ENCODE measurements around the gene SERINC5. TPM values are rescaled to one million over a fixed set of nuclear protein-coding genes. Genes with fewer than 3 reads are reported as not detected.

SERINC5 gene
- total and polyA plus RNA-seq, 2 donors (not counting 3 experiments of a cell fraction or from before 2014, with no cell fraction given), result 3.2 to 10.1 TPM

DNA sequence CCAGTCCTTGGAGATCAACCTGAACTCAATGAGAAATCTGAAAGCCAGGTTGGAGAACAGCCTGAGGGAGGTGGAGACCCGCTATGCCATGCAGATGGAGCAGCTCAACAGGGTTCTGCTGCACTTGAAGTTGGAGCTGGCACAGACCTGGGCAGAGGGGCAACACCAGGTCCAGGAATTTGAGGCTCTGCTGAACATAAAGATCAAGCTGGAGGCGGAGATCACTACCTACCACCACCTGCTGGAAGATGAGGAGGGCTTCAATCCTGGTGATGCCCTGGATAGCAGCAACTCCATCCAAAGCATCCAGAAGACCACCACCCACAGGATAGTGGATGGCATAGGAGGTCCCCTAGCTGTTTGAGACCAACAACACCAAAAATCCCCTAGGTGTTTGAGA is 33.5 kb upstream of the SERINC5 start:
- Histone ChIP-seq H3K27ac (ENCODE audit: insufficient read depth, low read depth, low read length) (no peak overlapping the region), H4K20me1 (replicated peaks; ENCODE audit: control insufficient read depth, extremely low read depth, insufficient read depth, low read length) (no peaks in the 10 kb centered on the region), H3K4me1 (ENCODE audit: control insufficient read depth, extremely low read depth, insufficient read depth, low read length) (no peaks in the 10 kb centered on the region), H2AFZ (ENCODE audit: low read depth, low read length) (no peak overlapping the region), H3K9me3 (replicated peaks; ENCODE audit: control insufficient read depth, insufficient read depth, low read length) (no peaks in the 10 kb centered on the region), H3K4me2 (ENCODE audit: insufficient read depth, low read length) (no peak overlapping the region), H3K27me3 (ENCODE audit: control insufficient read depth in 2 of 2, insufficient read depth in 2 of 2, low read length in 2 of 2) (no peaks in the 10 kb centered on the region), H3K9ac (replicated peaks; ENCODE audit: extremely low read depth, insufficient read depth, low read length) (no peak overlapping the region), H3K79me2 (ENCODE audit: control insufficient read depth, insufficient read depth, low read length) (no peaks in the 10 kb centered on the region), H3K36me3 (ENCODE audit: control insufficient read depth in 2 of 2, extremely low read depth in 1 of 2, insufficient read depth in 2 of 2, low read length in 2 of 2) (no peaks in the 10 kb centered on the region), H3K4me3 (replicated peaks in 1 of 3; ENCODE audit: insufficient read depth in 1 of 3, low read depth in 1 of 3, low read length in 3 of 3) (no peak overlapping the region), H3K9me1 (replicated peaks; ENCODE audit: control insufficient read depth, extremely low read depth, insufficient read depth, low read length) (no peaks in the 10 kb centered on the region)
- ChIA-PET CTCF (interaction anchor here (1.2 kb wide), 1 partner anchor 18 kb away, joined by 6 read pairs; no protein-coding TSS in a partner anchor), POLR2A (no interaction called here)
- dilution Hi-C loops (cut with MboI; ENCODE audit: extremely low pct_ligation_motif_present, low sequenced_read_pairs), result no loop called here
- FAIRE-seq (no peak), DNase-seq (ENCODE audit: low read depth, low spot score) (no peak)
- TF ChIP-seq MYC (IDR thresholded peaks at IDR 0.05; ENCODE audit: low read depth, low read length), result no peak
- no peak for TF ChIP-seq POLR2AphosphoS5 (IDR thresholded peaks at IDR 0.05; ENCODE audit: insufficient read depth, low read depth, low read length)
- TF ChIP-seq POLR2A (IDR thresholded peaks at IDR 0.05; ENCODE audit: low read depth, low read length), result no peak
- TF ChIP-seq, protein P1, sequence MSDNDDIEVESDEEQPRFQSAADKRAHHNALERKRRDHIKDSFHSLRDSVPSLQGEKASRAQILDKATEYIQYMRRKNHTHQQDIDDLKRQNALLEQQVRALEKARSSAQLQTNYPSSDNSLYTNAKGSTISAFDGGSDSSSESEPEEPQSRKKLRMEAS (IDR thresholded peaks at IDR 0.05; ENCODE audit: insufficient read depth, insufficient read length), result no peak
- TF ChIP-seq GATA2 (IDR thresholded peaks at IDR 0.05; ENCODE audit: insufficient read depth, insufficient read length, low read depth, low read length), result no peak
- no peak for TF ChIP-seq FOS (IDR thresholded peaks at IDR 0.05; ENCODE audit: borderline replicate concordance, insufficient read depth, low read length)
- TF ChIP-seq, protein P2, sequence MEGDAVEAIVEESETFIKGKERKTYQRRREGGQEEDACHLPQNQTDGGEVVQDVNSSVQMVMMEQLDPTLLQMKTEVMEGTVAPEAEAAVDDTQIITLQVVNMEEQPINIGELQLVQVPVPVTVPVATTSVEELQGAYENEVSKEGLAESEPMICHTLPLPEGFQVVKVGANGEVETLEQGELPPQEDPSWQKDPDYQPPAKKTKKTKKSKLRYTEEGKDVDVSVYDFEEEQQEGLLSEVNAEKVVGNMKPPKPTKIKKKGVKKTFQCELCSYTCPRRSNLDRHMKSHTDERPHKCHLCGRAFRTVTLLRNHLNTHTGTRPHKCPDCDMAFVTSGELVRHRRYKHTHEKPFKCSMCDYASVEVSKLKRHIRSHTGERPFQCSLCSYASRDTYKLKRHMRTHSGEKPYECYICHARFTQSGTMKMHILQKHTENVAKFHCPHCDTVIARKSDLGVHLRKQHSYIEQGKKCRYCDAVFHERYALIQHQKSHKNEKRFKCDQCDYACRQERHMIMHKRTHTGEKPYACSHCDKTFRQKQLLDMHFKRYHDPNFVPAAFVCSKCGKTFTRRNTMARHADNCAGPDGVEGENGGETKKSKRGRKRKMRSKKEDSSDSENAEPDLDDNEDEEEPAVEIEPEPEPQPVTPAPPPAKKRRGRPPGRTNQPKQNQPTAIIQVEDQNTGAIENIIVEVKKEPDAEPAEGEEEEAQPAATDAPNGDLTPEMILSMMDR (IDR thresholded peaks at IDR 0.05; ENCODE audit: extremely low read depth in 1 of 2, insufficient read depth in 1 of 2, low read depth in 1 of 2, low read length in 2 of 2), result no peak
- TF ChIP-seq EZH2 (IDR thresholded peaks at IDR 0.05; ENCODE audit: borderline replicate concordance, low read depth, low read length, severe bottlenecking), result no peak
- no peak for TF ChIP-seq JUN (IDR thresholded peaks at IDR 0.05; ENCODE audit: borderline replicate concordance, insufficient read depth, insufficient read length, low read depth)
- BruUV-seq (replicated peaks), result no TSS peak
- intact Hi-C loops (cut with micrococcal nuclease), result no loop called here

Data from endothelial cell of umbilical vein (primary cell).